Endothelial cell of umbilical vein (primary cell): ENCODE data around the gene RAB8B. TPM values are rescaled to one million over a fixed set of nuclear protein-coding genes. Genes with fewer than 3 reads are reported as not detected.

Experiments
- BruUV-seq: library from RNA; stranded (reverse); fragments of 400-500 nt; replicated peaks from 2 replicates; lab custom pipeline; 2021; lab: Mats Ljungman, UMichigan
- CTCF ChIA-PET: fragments of 300-600, 350-600 bp; sonication (Branson Sonifier 250); formaldehyde crosslinking; loops from one replicate; lab custom pipeline; 2021; ENCODE audit warnings: antibody characterized with exemption, inconsistent platforms; lab: Charles Lee
- POLR2A ChIA-PET: fragments of 300-600, 350-600 bp; sonication (Branson Sonifier 250); formaldehyde crosslinking; loops from one replicate; lab custom pipeline; 2021; ENCODE audit warnings: antibody characterized with exemption, inconsistent platforms; lab: Charles Lee
- DNase-seq: peaks from one replicate; pipeline ENCODE4 v3.0.0-alpha.2; 2011; ENCODE audit warnings: low read depth, low spot score
- FAIRE-seq: peaks from 2 replicates; lab custom pipeline; 2011; peaks lifted over from hg19 to GRCh38; lab: Jason Lieb, UNC
- H2AFZ ChIP-seq: 2 replicates; pipeline ENCODE4 v1.6.0; 2012; ENCODE audit warnings: low read depth, low read length, control low read depth, inconsistent platforms
- H3K27ac ChIP-seq: 2 replicates; pipeline ENCODE4 v1.5.1; 2011; ENCODE audit warnings: low read depth, mild to moderate bottlenecking, control low read depth, low read length, moderate library complexity; ENCODE audit not compliant: insufficient read depth
- H3K27me3 ChIP-seq, 2 experiments: 2 replicates each; pipeline versions ENCODE4 v1.6.0 to v1.6.1; 2011; ENCODE audit warnings: low read length in 2 of 2, mixed read lengths in 1 of 2; ENCODE audit not compliant: control insufficient read depth in 2 of 2, insufficient read depth in 2 of 2
- H3K36me3 ChIP-seq, 2 experiments: 2 replicates in 1 of 2; 3 replicates in 1 of 2; pipeline ENCODE4 v1.5.1; 2011; ENCODE audit warnings: low read length in 2 of 2, mild to moderate bottlenecking in 1 of 2, moderate library complexity in 1 of 2; ENCODE audit not compliant: control insufficient read depth in 2 of 2, insufficient read depth in 2 of 2; ENCODE audit errors: extremely low read depth in 1 of 2
- H3K4me1 ChIP-seq: 3 replicates; pipeline ENCODE4 v1.5.1; 2011; ENCODE audit warnings: mild to moderate bottlenecking, low read length; ENCODE audit not compliant: control insufficient read depth, insufficient read depth; ENCODE audit errors: extremely low read depth
- H3K4me2 ChIP-seq: 2 replicates; pipeline ENCODE4 v1.6.1; 2011; ENCODE audit warnings: low read length, control low read depth, mixed read lengths; ENCODE audit not compliant: insufficient read depth
- H3K4me3 ChIP-seq, 3 experiments: fragments of 200-600 bp in 1 of 3; sonication (generic), shearing (Covaris generic) in 1 of 3; replicated peaks in 1 of 3; 2 replicates each; pipeline ENCODE4 v1.5.1; 2011 to 2016; ENCODE audit warnings: control low read depth in 3 of 3, low read length in 3 of 3, mild to moderate bottlenecking in 2 of 3, inconsistent platforms in 1 of 3, low read depth in 1 of 3, moderate library complexity in 1 of 3; ENCODE audit not compliant: insufficient read depth in 1 of 3
- H3K79me2 ChIP-seq: 2 replicates; pipeline ENCODE4 v1.6.0; 2012; ENCODE audit warnings: low read length, inconsistent platforms; ENCODE audit not compliant: control insufficient read depth, insufficient read depth
- H3K9ac ChIP-seq: replicated peaks from 2 replicates; pipeline ENCODE3; 2011; ENCODE audit warnings: low read length, control low read depth; ENCODE audit not compliant: insufficient read depth; ENCODE audit errors: extremely low read depth
- H3K9me1 ChIP-seq: replicated peaks from 3 replicates; pipeline ENCODE4 v1.6.0; 2011; ENCODE audit warnings: mild to moderate bottlenecking, low read length; ENCODE audit not compliant: control insufficient read depth, insufficient read depth; ENCODE audit errors: extremely low read depth
- H3K9me3 ChIP-seq: replicated peaks from 2 replicates; pipeline ENCODE4 v1.5.1; 2012; ENCODE audit warnings: low read length, inconsistent platforms; ENCODE audit not compliant: control insufficient read depth, insufficient read depth
- H4K20me1 ChIP-seq: replicated peaks from 2 replicates; pipeline ENCODE3; 2011; ENCODE audit warnings: mild to moderate bottlenecking, low read length; ENCODE audit not compliant: control insufficient read depth, insufficient read depth; ENCODE audit errors: extremely low read depth
- EZH2 ChIP-seq: IDR thresholded peaks from 2 replicates; pipeline ENCODE4 v1.6.1; 2012; ENCODE audit warnings: borderline replicate concordance, low read depth, mild to moderate bottlenecking, moderate library complexity, low read length, inconsistent platforms; ENCODE audit not compliant: severe bottlenecking
- FOS ChIP-seq: IDR thresholded peaks from 2 replicates; pipeline ENCODE4 v1.6.1; 2011; ENCODE audit warnings: mild to moderate bottlenecking, low read length, moderate library complexity, borderline replicate concordance; ENCODE audit not compliant: insufficient read depth
- GATA2 ChIP-seq: IDR thresholded peaks from 2 replicates; pipeline ENCODE4 v1.7.0; 2011; ENCODE audit warnings: low read depth, mild to moderate bottlenecking, moderate library complexity, mixed read lengths, low read length; ENCODE audit not compliant: insufficient read length, insufficient read depth
- JUN ChIP-seq: IDR thresholded peaks from 2 replicates; pipeline ENCODE4 v1.6.1; 2011; ENCODE audit warnings: borderline replicate concordance, low read depth; ENCODE audit not compliant: insufficient read length, insufficient read depth
- MYC ChIP-seq: IDR thresholded peaks from one replicate; pipeline ENCODE4 v1.6.1; 2011; ENCODE audit warnings: mild to moderate bottlenecking, low read depth, low read length
- POLR2A ChIP-seq: IDR thresholded peaks from 2 replicates; pipeline ENCODE4 v1.6.1; 2012; ENCODE audit warnings: low read depth, mild to moderate bottlenecking, control low read depth, low read length
- POLR2AphosphoS5 ChIP-seq: IDR thresholded peaks from 2 replicates; pipeline ENCODE4 v1.6.1; 2012; ENCODE audit warnings: low read depth, mild to moderate bottlenecking, control low read depth, low read length, moderate library complexity; ENCODE audit not compliant: insufficient read depth
- dilution Hi-C: fragments of 300-500 bp; cut with MboI; formaldehyde crosslinking; loops from one replicate; pipeline ENCODE4 v1.15.0; 2019; ENCODE audit warnings: low sequenced_read_pairs; ENCODE audit not compliant: extremely low pct_ligation_motif_present
- intact Hi-C: fragments of 100-400 bp; cut with micrococcal nuclease; formaldehyde crosslinking; loops from one replicate; pipeline ENCODE4 v1.10.0; 2022
- polyA plus RNA-seq, 4 experiments: library from polyadenylated mRNA; depleted of rRNA in 3 of 4; stranded (reverse) in 3 of 4; unstranded in 1 of 4; fragments of >200 nt; gene quantifications; 2 replicates each; pipeline versions ENCODE4 v1.2.1 to v1.2.3, GENCODE V29; 2011 to 2012; ENCODE audit warnings: missing spikeins in 1 of 4
- total RNA-seq: library from RNA; stranded (reverse); gene quantifications from 2 replicates; pipeline ENCODE4 v1.2.3, GENCODE V29; 2021
- TF ChIP-seq, protein P1 (sequence below): IDR thresholded peaks from 2 replicates; pipeline ENCODE4 v1.6.1; 2011; ENCODE audit not compliant: insufficient read depth, insufficient read length
- TF ChIP-seq, protein P2 (sequence below), 2 donors: IDR thresholded peaks; 1 replicate in 1 of 2; 2 replicates in 1 of 2; pipeline ENCODE4 v1.5.1; 2011; ENCODE audit warnings: low read length in 2 of 2, mild to moderate bottlenecking in 2 of 2, moderate library complexity in 2 of 2, control low read depth in 1 of 2, inconsistent platforms in 1 of 2, low read depth in 1 of 2; ENCODE audit not compliant: insufficient read depth in 1 of 2; ENCODE audit errors: extremely low read depth in 1 of 2

The RAB8B gene
- total and polyA plus RNA-seq, 2 donors (not counting 3 experiments of a cell fraction or from before 2014, with no cell fraction given) = 10.4 to 52.5 TPM

DNA sequence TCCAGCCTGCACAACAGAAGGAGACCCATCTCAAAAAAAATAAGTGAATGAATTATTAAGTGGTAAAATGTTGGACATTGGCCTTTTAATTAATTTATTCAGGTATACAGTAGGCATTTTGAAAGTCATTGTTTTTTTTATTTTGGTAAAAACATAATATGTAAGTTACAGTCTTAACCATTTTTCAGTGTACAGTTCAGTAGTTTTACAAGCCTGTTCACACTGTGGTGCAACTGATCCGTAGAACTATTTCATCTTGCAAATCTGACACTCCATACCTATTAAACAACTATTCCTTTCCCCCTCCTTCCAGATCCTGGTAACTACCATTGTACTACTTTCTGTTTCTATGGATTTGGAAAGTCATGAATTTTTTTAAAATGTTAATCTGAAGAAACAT, 51.9 kb downstream of the RAB8B start:
- no peak overlapping the region for H3K4me3 ChIP-seq
- H2AFZ ChIP-seq = no peak overlapping the region
- H3K27me3 ChIP-seq = no peaks in the 10 kb centered on the region
- peaks cover 40% of the 10 kb centered on the region for H3K79me2 ChIP-seq
- peaks cover 27% of the 10 kb centered on the region for H3K4me1 ChIP-seq
- ChIA-PET CTCF (no interaction called here), POLR2A (no interaction called here)
- dilution Hi-C loops (no loop called here), intact Hi-C loops (loop anchor here (5.0 kb wide), 1 partner anchor 144 kb away; no protein-coding TSS in a partner anchor)
- no peaks in the 10 kb centered on the region for H3K9me1 ChIP-seq
- no TSS peak for BruUV-seq
- no peaks in the 10 kb centered on the region for H4K20me1 ChIP-seq
- no peak overlapping the region for H3K9ac ChIP-seq
- H3K27ac ChIP-seq = no peak overlapping the region
- H3K36me3 ChIP-seq = no peaks in the 10 kb centered on the region
- FAIRE-seq = no peak
- no peak for TF ChIP-seq POLR2A
- TF ChIP-seq, protein P1, sequence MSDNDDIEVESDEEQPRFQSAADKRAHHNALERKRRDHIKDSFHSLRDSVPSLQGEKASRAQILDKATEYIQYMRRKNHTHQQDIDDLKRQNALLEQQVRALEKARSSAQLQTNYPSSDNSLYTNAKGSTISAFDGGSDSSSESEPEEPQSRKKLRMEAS = no peak
- TF ChIP-seq, protein P2, sequence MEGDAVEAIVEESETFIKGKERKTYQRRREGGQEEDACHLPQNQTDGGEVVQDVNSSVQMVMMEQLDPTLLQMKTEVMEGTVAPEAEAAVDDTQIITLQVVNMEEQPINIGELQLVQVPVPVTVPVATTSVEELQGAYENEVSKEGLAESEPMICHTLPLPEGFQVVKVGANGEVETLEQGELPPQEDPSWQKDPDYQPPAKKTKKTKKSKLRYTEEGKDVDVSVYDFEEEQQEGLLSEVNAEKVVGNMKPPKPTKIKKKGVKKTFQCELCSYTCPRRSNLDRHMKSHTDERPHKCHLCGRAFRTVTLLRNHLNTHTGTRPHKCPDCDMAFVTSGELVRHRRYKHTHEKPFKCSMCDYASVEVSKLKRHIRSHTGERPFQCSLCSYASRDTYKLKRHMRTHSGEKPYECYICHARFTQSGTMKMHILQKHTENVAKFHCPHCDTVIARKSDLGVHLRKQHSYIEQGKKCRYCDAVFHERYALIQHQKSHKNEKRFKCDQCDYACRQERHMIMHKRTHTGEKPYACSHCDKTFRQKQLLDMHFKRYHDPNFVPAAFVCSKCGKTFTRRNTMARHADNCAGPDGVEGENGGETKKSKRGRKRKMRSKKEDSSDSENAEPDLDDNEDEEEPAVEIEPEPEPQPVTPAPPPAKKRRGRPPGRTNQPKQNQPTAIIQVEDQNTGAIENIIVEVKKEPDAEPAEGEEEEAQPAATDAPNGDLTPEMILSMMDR (IDR thresholded peaks at IDR 0.05; ENCODE audit: extremely low read depth in 1 of 2, insufficient read depth in 1 of 2, low read depth in 1 of 2, low read length in 2 of 2) = no peak
- TF ChIP-seq GATA2 = no peak
- TF ChIP-seq MYC = no peak
- TF ChIP-seq JUN = no peak
- no peak for TF ChIP-seq EZH2
- TF ChIP-seq FOS = no peak
- no peak for TF ChIP-seq POLR2AphosphoS5
- H3K9me3 ChIP-seq = no peaks in the 10 kb centered on the region
- H3K4me2 ChIP-seq = no peak overlapping the region
- no peak for DNase-seq
